Smooth muscle cell of bladder (primary cell): ENCODE data around the gene TAS1R3. TPM values are rescaled to one million over a fixed set of nuclear protein-coding genes. Genes with fewer than 3 reads are reported as not detected.

Experiments
- total RNA-seq: library from RNA; depleted of rRNA; stranded (reverse); fragments of >200 nt; gene quantifications from 2 replicates; pipeline ENCODE4 v1.2.3, GENCODE V29; 2014

Gene TAS1R3
- total RNA-seq, result 0.14 and 0.18 TPM in 2 replicates

DNA sequence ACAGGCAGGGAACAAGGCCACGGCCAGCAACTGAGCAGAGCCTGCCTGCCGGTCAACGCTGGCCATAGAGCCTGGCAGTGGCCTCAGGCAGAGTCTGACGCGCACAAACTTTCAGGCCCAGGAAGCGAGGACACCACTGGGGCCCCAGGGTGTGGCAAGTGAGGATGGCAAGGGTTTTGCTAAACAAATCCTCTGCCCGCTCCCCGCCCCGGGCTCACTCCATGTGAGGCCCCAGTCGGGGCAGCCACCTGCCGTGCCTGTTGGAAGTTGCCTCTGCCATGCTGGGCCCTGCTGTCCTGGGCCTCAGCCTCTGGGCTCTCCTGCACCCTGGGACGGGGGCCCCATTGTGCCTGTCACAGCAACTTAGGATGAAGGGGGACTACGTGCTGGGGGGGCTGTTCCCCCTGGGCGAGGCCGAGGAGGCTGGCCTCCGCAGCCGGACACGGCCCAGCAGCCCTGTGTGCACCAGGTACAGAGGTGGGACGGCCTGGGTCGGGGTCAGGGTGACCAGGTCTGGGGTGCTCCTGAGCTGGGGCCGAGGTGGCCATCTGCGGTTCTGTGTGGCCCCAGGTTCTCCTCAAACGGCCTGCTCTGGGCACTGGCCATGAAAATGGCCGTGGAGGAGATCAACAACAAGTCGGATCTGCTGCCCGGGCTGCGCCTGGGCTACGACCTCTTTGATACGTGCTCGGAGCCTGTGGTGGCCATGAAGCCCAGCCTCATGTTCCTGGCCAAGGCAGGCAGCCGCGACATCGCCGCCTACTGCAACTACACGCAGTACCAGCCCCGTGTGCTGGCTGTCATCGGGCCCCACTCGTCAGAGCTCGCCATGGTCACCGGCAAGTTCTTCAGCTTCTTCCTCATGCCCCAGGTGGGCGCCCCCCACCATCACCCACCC is at the start of gene TAS1R3:
TAS1R3 (plus strand) TSS at position 213 of the 898 bp plus-strand sequence; CDS start at position 279, 66 bp downstream.

GRCh38 chr1:1307923-1308755 is 22.9 kb upstream of the TAS1R3 start, which contains the start of the genes ACAP3 and PUSL1:
ACAP3 (minus strand) TSS chr1:1307930; CDS start chr1:1307815, 115 bp downstream.
PUSL1 (plus strand) TSS chr1:1308597; CDS start chr1:1308644, 47 bp downstream.

GRCh38 chr1:1324524-1325287 is 6.4 kb upstream of the TAS1R3 start, which contains the start of the genes CPTP and INTS11:
CPTP (plus strand) TSS chr1:1324802; CDS start chr1:1326911, 2,109 bp downstream.
INTS11 (minus strand) TSS chr1:1324660; CDS start chr1:1324608, 52 bp downstream.

DNA sequence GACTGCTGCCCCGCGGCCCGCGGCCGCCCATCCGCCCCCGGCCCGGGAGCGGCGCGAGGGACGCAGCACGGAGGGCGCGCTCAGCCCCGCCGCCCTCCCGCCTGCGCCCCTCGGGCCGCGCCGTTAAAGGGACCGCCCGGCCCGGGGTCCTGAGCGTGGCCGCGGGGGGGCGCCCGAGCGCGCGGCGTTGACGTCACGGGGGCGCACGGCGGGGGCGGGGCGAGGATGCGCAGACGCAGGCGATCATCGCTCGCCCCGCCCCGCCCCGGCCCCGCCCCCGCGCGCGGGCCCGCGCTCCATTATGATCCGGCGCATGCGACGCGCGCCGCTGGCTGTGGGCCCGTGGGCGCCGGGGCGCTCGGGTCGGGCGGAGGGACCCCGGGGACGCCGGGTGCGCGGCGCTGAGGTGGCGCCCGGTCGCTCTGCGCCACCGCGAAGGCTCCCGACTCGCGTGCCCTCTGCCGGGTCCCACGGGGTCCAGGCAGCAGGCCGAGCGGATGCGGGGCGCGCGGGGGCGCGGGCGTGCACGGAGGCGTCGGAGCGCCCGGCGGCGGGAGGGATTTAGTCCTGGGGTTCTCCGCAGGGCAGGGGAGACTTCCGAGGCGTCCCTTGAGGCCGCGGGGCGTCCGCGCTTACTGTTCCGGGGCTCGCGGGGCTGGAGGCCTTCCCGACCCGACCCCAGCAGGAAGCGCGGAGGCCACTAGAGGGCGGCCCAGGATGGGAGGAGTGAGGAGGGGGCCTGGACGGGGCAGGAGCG is 18.4 kb downstream of the TAS1R3 start, which contains the start of gene DVL1:
DVL1 (minus strand) TSS at position 163 of the 757 bp plus-strand sequence. CDS start 353 bp downstream, outside the sequence.

GRCh38 chr1:1358433-1359271 is 27.6 kb downstream of the TAS1R3 start, which contains the start of gene MXRA8:
MXRA8 (minus strand) TSS chr1:1358555; CDS start chr1:1358504, 51 bp downstream.

DNA sequence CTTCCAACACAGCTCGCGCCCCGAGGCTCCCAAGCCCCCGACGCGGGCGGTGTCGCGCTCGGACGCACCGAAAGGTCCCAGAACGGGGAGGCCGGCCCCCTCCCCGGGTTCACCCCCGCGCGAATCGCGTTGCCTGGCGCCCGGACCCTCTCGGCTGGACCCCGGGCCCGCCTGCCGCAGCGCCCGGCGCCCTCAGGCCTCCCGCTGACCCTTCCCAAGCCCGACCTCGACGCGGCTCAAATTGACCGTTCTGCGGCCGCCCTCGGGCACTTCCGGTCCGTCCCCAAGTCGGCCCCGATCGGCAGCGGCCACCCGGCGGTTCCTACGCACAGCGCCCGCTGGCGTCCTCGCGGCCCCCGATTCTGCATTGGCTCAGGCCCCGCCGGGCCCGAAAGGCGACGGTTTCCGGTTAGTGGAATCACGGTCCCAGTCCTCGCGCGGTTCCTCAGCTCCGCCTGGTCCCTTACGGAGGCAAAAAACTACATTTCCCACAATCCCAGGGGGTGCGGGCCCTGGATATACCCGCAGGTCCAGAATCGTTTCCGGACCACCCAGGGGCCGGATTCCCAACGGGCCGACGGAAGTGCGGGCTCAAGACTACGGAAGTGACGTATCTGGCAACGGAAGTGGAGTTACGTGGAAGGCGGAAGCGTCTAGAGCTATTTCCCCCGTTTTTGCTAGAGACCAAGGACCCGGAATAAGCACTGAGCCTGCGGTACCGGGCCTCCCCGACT is 44.0 kb downstream of the TAS1R3 start, which contains the start of gene AURKAIP1:
AURKAIP1 (minus strand) TSS at position 279 of the 734 bp plus-strand sequence. CDS start 451 bp downstream, outside the sequence.

Other genes with a start within 250 kb of the TAS1R3 start
- gene C1orf159, start 215.2 kb upstream of the TAS1R3 start, total RNA-seq, result 3.8 and 4.0 TPM in 2 replicates
- not detected in 2 replicates for gene TTLL10, start 157.4 kb upstream of the TAS1R3 start, total RNA-seq
- 0.55 TPM in 1 of 2 replicates, not detected in the other for gene TNFRSF18, start 124.7 kb upstream of the TAS1R3 start, total RNA-seq
- 0.14 and 0.18 TPM in 2 replicates for gene TNFRSF4, start 117.1 kb upstream of the TAS1R3 start, total RNA-seq
- gene SDF4, start 99.3 kb upstream of the TAS1R3 start, total RNA-seq, result 117 and 125 TPM in 2 replicates
- 16.2 and 21.7 TPM in 2 replicates for gene B3GALT6, start 99.0 kb upstream of the TAS1R3 start, total RNA-seq
- gene C1QTNF12, start 84.6 kb upstream of the TAS1R3 start, total RNA-seq, result 0.83 and 1.3 TPM in 2 replicates
- gene UBE2J2, start 57.4 kb upstream of the TAS1R3 start, total RNA-seq, result 34.0 and 44.7 TPM in 2 replicates
- gene SCNN1D, start 50.8 kb upstream of the TAS1R3 start, total RNA-seq, result 0.71 and 0.74 TPM in 2 replicates
- 19.2 and 25.7 TPM in 2 replicates for gene ACAP3, start 23.4 kb upstream of the TAS1R3 start, total RNA-seq
- 9.2 and 12.0 TPM in 2 replicates for gene PUSL1, start 22.7 kb upstream of the TAS1R3 start, total RNA-seq
- 47.5 and 50.3 TPM in 2 replicates for gene INTS11, start 6.6 kb upstream of the TAS1R3 start, total RNA-seq
- 7.0 and 9.1 TPM in 2 replicates for gene CPTP, start 6.5 kb upstream of the TAS1R3 start, total RNA-seq
- 48.4 and 72.1 TPM in 2 replicates for gene DVL1, start 18.1 kb downstream of the TAS1R3 start, total RNA-seq
- 236 and 258 TPM in 2 replicates for gene MXRA8, start 27.3 kb downstream of the TAS1R3 start, total RNA-seq
- gene AURKAIP1, start 43.9 kb downstream of the TAS1R3 start, total RNA-seq, result 93.0 and 96.6 TPM in 2 replicates
- 103 and 153 TPM in 2 replicates for gene CCNL2, start 68.1 kb downstream of the TAS1R3 start, total RNA-seq
- gene MRPL20, start 76.0 kb downstream of the TAS1R3 start, total RNA-seq, result 95.4 and 96.7 TPM in 2 replicates
- 0.28 and 0.46 TPM in 2 replicates for gene ANKRD65, start 90.0 kb downstream of the TAS1R3 start, total RNA-seq
- 2.8 and 3.7 TPM in 2 replicates for gene VWA1, start 104.4 kb downstream of the TAS1R3 start, total RNA-seq
- not detected in 2 replicates for gene ATAD3C, start 118.4 kb downstream of the TAS1R3 start, total RNA-seq
- 12.8 TPM in 2 replicates for gene ATAD3B, start 140.5 kb downstream of the TAS1R3 start, total RNA-seq
- gene ATAD3A, start 180.9 kb downstream of the TAS1R3 start, total RNA-seq, result 20.9 and 25.9 TPM in 2 replicates
- gene TMEM240, start 209.3 kb downstream of the TAS1R3 start, total RNA-seq, result 2.1 and 3.3 TPM in 2 replicates
- gene SSU72, start 243.6 kb downstream of the TAS1R3 start, total RNA-seq, result 43.2 and 77.1 TPM in 2 replicates